Keratinocyte (primary cell): Measurements from ENCODE around the gene VSTM1. TPM values are rescaled to one million over a fixed set of nuclear protein-coding genes. Genes with fewer than 3 reads are reported as not detected.

Source experiments
- DNase-seq: peaks from one replicate; pipeline ENCODE4 v3.0.0-alpha.2; 2011; ENCODE audit warnings: low read depth, missing footprints, low spot score
- FAIRE-seq: peaks from 2 replicates; lab custom pipeline; 2011; peaks lifted over from hg19 to GRCh38; lab: Jason Lieb, UNC
- H2AFZ ChIP-seq: 2 replicates; pipeline ENCODE4 v1.6.0; 2012; ENCODE audit warnings: low read length, control low read depth, inconsistent platforms; ENCODE audit not compliant: control insufficient read depth
- H3K27ac ChIP-seq: 2 replicates; pipeline ENCODE4 v1.5.1; 2011; ENCODE audit warnings: low read length; ENCODE audit not compliant: control insufficient read depth, insufficient read depth
- H3K27me3 ChIP-seq: 3 replicates; pipeline ENCODE4 v1.6.0; 2011; ENCODE audit warnings: low read length; ENCODE audit not compliant: control insufficient read depth, insufficient read depth; ENCODE audit errors: extremely low read depth
- H3K36me3 ChIP-seq, 2 experiments: 2 replicates in 1 of 2; 3 replicates in 1 of 2; pipeline ENCODE4 v1.5.1; 2011; ENCODE audit warnings: low read length in 2 of 2, mild to moderate bottlenecking in 1 of 2; ENCODE audit not compliant: control insufficient read depth in 2 of 2, insufficient read depth in 2 of 2; ENCODE audit errors: extremely low read depth in 1 of 2
- H3K4me1 ChIP-seq: 3 replicates; pipeline ENCODE4 v1.5.1; 2011; ENCODE audit warnings: low read length; ENCODE audit not compliant: control insufficient read depth, insufficient read depth; ENCODE audit errors: extremely low read depth
- H3K4me2 ChIP-seq: 3 replicates; pipeline ENCODE4 v1.6.0; 2011; ENCODE audit warnings: low read depth, low read length; ENCODE audit not compliant: control insufficient read depth, insufficient read depth; ENCODE audit errors: extremely low read depth
- H3K4me3 ChIP-seq, 3 experiments: fragments of 200-600 bp in 1 of 3; sonication (generic) in 1 of 3; 2 replicates in 2 of 3; 3 replicates in 1 of 3; pipeline ENCODE4 v1.5.1; 2011 to 2016; ENCODE audit warnings: low read length in 3 of 3, mild to moderate bottlenecking in 3 of 3, control low read depth in 2 of 3, inconsistent platforms in 1 of 3, low read depth in 1 of 3, mixed read lengths in 1 of 3, mixed run types in 1 of 3, moderate library complexity in 1 of 3; ENCODE audit not compliant: control insufficient read depth in 2 of 3, insufficient read depth in 2 of 3; ENCODE audit errors: extremely low read depth in 1 of 3
- H3K79me2 ChIP-seq: 2 replicates; pipeline ENCODE4 v1.6.0; 2012; ENCODE audit warnings: low read length; ENCODE audit not compliant: control insufficient read depth, insufficient read depth
- H3K9ac ChIP-seq: 3 replicates; pipeline ENCODE4 v1.6.0; 2011; ENCODE audit warnings: low read length; ENCODE audit not compliant: control insufficient read depth, insufficient read depth; ENCODE audit errors: extremely low read depth
- H3K9me1 ChIP-seq: 3 replicates; pipeline ENCODE4 v1.6.0; 2011; ENCODE audit warnings: low read length; ENCODE audit not compliant: control insufficient read depth, insufficient read depth; ENCODE audit errors: extremely low read depth
- H3K9me3 ChIP-seq: 2 replicates; pipeline ENCODE4 v1.5.1; 2012; ENCODE audit warnings: low read depth, low read length; ENCODE audit not compliant: control insufficient read depth
- H4K20me1 ChIP-seq: 3 replicates; pipeline ENCODE4 v1.6.0; 2011; ENCODE audit warnings: low read length; ENCODE audit not compliant: control insufficient read depth, insufficient read depth; ENCODE audit errors: extremely low read depth
- CTCF ChIP-seq, 3 experiments: IDR thresholded peaks in 1 of 3; conservative IDR thresholded peaks in 1 of 3; optimal IDR thresholded peaks in 1 of 3; 2 replicates in 2 of 3; 3 replicates in 1 of 3; pipeline versions ENCODE3 to v1.5.1; 2011; ENCODE audit warnings: low read length in 3 of 3, mild to moderate bottlenecking in 3 of 3, moderate library complexity in 2 of 3, control low read depth in 1 of 3, inconsistent platforms in 1 of 3; ENCODE audit not compliant: insufficient read depth in 2 of 3; ENCODE audit errors: extremely low read depth in 1 of 3
- EZH2 ChIP-seq: IDR thresholded peaks from one replicate; pipeline ENCODE4 v1.6.1; 2012; ENCODE audit warnings: inconsistent platforms, mild to moderate bottlenecking, low read length, moderate library complexity
- dilution Hi-C: fragments of 300-500 bp; cut with MboI; formaldehyde crosslinking; loops from one replicate; pipeline ENCODE4 v1.7.0; 2020; ENCODE audit warnings: low sequenced_read_pairs; ENCODE audit not compliant: extremely low pct_ligation_motif_present
- polyA plus RNA-seq, 5 experiments: library from polyadenylated mRNA; depleted of rRNA in 3 of 5; stranded (reverse) in 3 of 5; stranded (forward) in 1 of 5; unstranded in 1 of 5; fragments of >200 nt; gene quantifications; 1 replicate in 1 of 5; 2 replicates in 3 of 5; 3 replicates in 1 of 5; pipeline versions ENCODE4 v1.2.1 to v1.2.3, GENCODE V29; 2011 to 2012; ENCODE audit warnings: missing spikeins in 2 of 5, low read depth in 1 of 5, low replicate concordance in 1 of 5

VSTM1 gene
- polyA plus RNA-seq, 1 donor (not counting 4 experiments of a cell fraction or from before 2014, with no cell fraction given), result not detected

- Histone ChIP-seq H3K79me2 (no peaks in the 10 kb centered on the region), H3K27ac (no peak overlapping the region), H3K27me3 (no peaks in the 10 kb centered on the region), H3K36me3 (no peaks in the 10 kb centered on the region), H3K9ac (no peak overlapping the region), H3K9me1 (no peaks in the 10 kb centered on the region), H2AFZ (no peak overlapping the region), H3K9me3 (no peaks in the 10 kb centered on the region), H3K4me1 (peaks cover 7% of the 10 kb centered on the region), H3K4me2 (no peak overlapping the region), H3K4me3 (no peak overlapping the region), H4K20me1 (no peaks in the 10 kb centered on the region)
- DNase-seq, result no peak
- no peak for FAIRE-seq
- dilution Hi-C loops, result no loop called here
- TF ChIP-seq EZH2 (no peak), CTCF (optimal IDR thresholded peaks at IDR 0.05 in 1 of 3, IDR thresholded peaks at IDR 0.05 in 1 of 3, conservative IDR thresholded peaks at IDR 0.05 in 1 of 3; ENCODE audit: extremely low read depth in 1 of 3, insufficient read depth in 2 of 3, low read length in 3 of 3) (no peak)
Observed at GRCh38 chr19:54094426-54095000, 30.8 kb upstream of the VSTM1 start.

GRCh38 chr19:54084410-54084809 is 20.7 kb upstream of the VSTM1 start:
- no peaks in the 10 kb centered on the region for H3K27me3 ChIP-seq
- no peak overlapping the region for H2AFZ ChIP-seq
- H3K4me2 ChIP-seq, result no peak overlapping the region
- TF ChIP-seq CTCF (optimal IDR thresholded peaks at IDR 0.05 in 1 of 3, IDR thresholded peaks at IDR 0.05 in 1 of 3, conservative IDR thresholded peaks at IDR 0.05 in 1 of 3; ENCODE audit: extremely low read depth in 1 of 3, insufficient read depth in 2 of 3, low read length in 3 of 3) (no peak), EZH2 (no peak)
- H3K27ac ChIP-seq, result no peak overlapping the region
- dilution Hi-C loops, result no loop called here
- H3K9me1 ChIP-seq, result no peaks in the 10 kb centered on the region
- no peaks in the 10 kb centered on the region for H3K36me3 ChIP-seq
- no peaks in the 10 kb centered on the region for H3K79me2 ChIP-seq
- DNase-seq (no peak), FAIRE-seq (no peak)
- H3K9ac ChIP-seq, result no peak overlapping the region
- H4K20me1 ChIP-seq, result no peaks in the 10 kb centered on the region
- H3K9me3 ChIP-seq, result peaks cover 4% of the 10 kb centered on the region
- no peaks in the 10 kb centered on the region for H3K4me1 ChIP-seq
- no peak overlapping the region for H3K4me3 ChIP-seq
